Neutrophil (primary cell): ENCODE data around the gene MEDAG.

Experiments used
- H3K27ac ChIP-seq: fragments of 200-600 bp; sonication (generic); 2 replicates; pipeline ENCODE4 v1.5.1; 2016; ENCODE audit warnings: mild to moderate bottlenecking, moderate library complexity
- H3K27me3 ChIP-seq: fragments of 200-600 bp; sonication (generic); 2 replicates; pipeline ENCODE4 v1.6.0; 2016; ENCODE audit warnings: mild to moderate bottlenecking
- H3K36me3 ChIP-seq: fragments of 200-600 bp; sonication (generic); 2 replicates; pipeline ENCODE4 v1.5.1; 2017
- H3K4me1 ChIP-seq, 2 experiments: fragments of 200-600 bp in 1 of 2; sonication (generic) in 1 of 2; 1 replicate in 1 of 2; 2 replicates in 1 of 2; pipeline versions ENCODE4 v1.5.1 to v1.6.1; 2013 to 2016; ENCODE audit warnings: low read depth in 1 of 2, low read length in 1 of 2, mild to moderate bottlenecking in 1 of 2, moderate library complexity in 1 of 2; ENCODE audit not compliant: control insufficient read depth in 1 of 2, insufficient read depth in 1 of 2
- H3K4me3 ChIP-seq, 2 experiments: fragments of 200-600 bp in 1 of 2; sonication (generic) in 1 of 2; 1 replicate in 1 of 2; 2 replicates in 1 of 2; pipeline ENCODE4 v1.5.1; 2013 to 2016; ENCODE audit warnings: low read depth in 1 of 2, low read length in 1 of 2, mild to moderate bottlenecking in 1 of 2, moderate library complexity in 1 of 2
- H3K9me3 ChIP-seq: fragments of 200-600 bp; sonication (generic); 2 replicates; pipeline ENCODE4 v1.5.1; 2016
- CTCF ChIP-seq: fragments of 200-600 bp; sonication (generic); IDR thresholded peaks from 2 replicates; pipeline ENCODE4 v1.5.1; 2016; ENCODE audit warnings: antibody characterized with exemption

MEDAG gene

GRCh38 chr13:30861836-30862467 lies 44.1 kb upstream of the MEDAG start:
- Histone ChIP-seq H3K4me3 (no peak overlapping the region), H3K27me3 (peaks cover 3% of the 10 kb centered on the region), H3K36me3 (no peaks in the 10 kb centered on the region), H3K9me3 (no peaks in the 10 kb centered on the region), H3K27ac (no peak overlapping the region), H3K4me1 (peaks cover 0 to 4% of the 10 kb centered on the region in 2 experiments)
- TF ChIP-seq CTCF, result no peak

- no peak overlapping the region for H3K4me3 ChIP-seq
Measured at GRCh38 chr13:30862707-30863106, 43.4 kb upstream of the MEDAG start.

GRCh38 chr13:30863231-30863630 lies 42.8 kb upstream of the MEDAG start:
- no peak for TF ChIP-seq CTCF
- H3K4me3 ChIP-seq, result no peak overlapping the region

More at GRCh38 chr13:30862707-30863106, 43.4 kb upstream of the MEDAG start:
- no peaks in the 10 kb centered on the region for H3K9me3 ChIP-seq
- peaks cover 3% of the 10 kb centered on the region for H3K27me3 ChIP-seq
- TF ChIP-seq CTCF, result no peak
- no peaks in the 10 kb centered on the region for H3K36me3 ChIP-seq
- H3K4me1 ChIP-seq, result peaks cover 0 to 4% of the 10 kb centered on the region in 2 experiments
- H3K27ac ChIP-seq, result no peak overlapping the region

GRCh38 chr13:30863796-30864195 lies 42.3 kb upstream of the MEDAG start:
- H3K27ac ChIP-seq, result no peak overlapping the region
- peaks cover 0 to 4% of the 10 kb centered on the region in 2 experiments for H3K4me1 ChIP-seq
- TF ChIP-seq CTCF, result no peak
- H3K9me3 ChIP-seq, result no peaks in the 10 kb centered on the region
- no peaks in the 10 kb centered on the region for H3K36me3 ChIP-seq
- H3K4me3 ChIP-seq, result no peak overlapping the region
- H3K27me3 ChIP-seq, result peaks cover 3% of the 10 kb centered on the region

More at GRCh38 chr13:30863231-30863630, 42.8 kb upstream of the MEDAG start:
- H3K27me3 ChIP-seq, result peaks cover 3% of the 10 kb centered on the region
- no peaks in the 10 kb centered on the region for H3K36me3 ChIP-seq
- no peaks in the 10 kb centered on the region for H3K9me3 ChIP-seq
- H3K4me1 ChIP-seq, result peaks cover 0 to 4% of the 10 kb centered on the region in 2 experiments
- H3K27ac ChIP-seq, result no peak overlapping the region

- peaks cover 0 to 4% of the 10 kb centered on the region in 2 experiments for H3K4me1 ChIP-seq
- no peaks in the 10 kb centered on the region for H3K9me3 ChIP-seq
- no peak overlapping the region for H3K27ac ChIP-seq
- H3K27me3 ChIP-seq, result peaks cover 3% of the 10 kb centered on the region
- H3K4me3 ChIP-seq, result no peak overlapping the region
- TF ChIP-seq CTCF, result no peak
- no peaks in the 10 kb centered on the region for H3K36me3 ChIP-seq
Measured at GRCh38 chr13:30864433-30865122, 41.5 kb upstream of the MEDAG start.
